RWPE1 (cell line): ENCODE measurements around the gene HNRNPM.

Experiments
- CTCF ChIA-PET: fragments of 350-600 bp; sonication (Branson Sonifier 250); formaldehyde crosslinking; extraction: SDS; loops from one replicate; lab custom pipeline; 2021; lab: Yijun Ruan, JAX
- POLR2A ChIA-PET: fragments of 400-600 bp; formaldehyde crosslinking; extraction: SDS; loops from one replicate; lab custom pipeline; 2020; ENCODE audit warnings: antibody characterized with exemption; ENCODE audit not compliant: low non-redundant PET; lab: Yijun Ruan, JAX
- DNase-seq: peaks from one replicate; pipeline ENCODE4 v3.0.0; 2012; ENCODE audit warnings: low spot score
- H3K27ac ChIP-seq: fragments of 450-650 bp; 2 replicates; pipeline ENCODE4 v1.5.1; 2017
- CTCF ChIP-seq: fragments of 450-650 bp; conservative IDR thresholded peaks from 2 replicates; pipeline ENCODE4 v1.5.1; 2017; ENCODE audit warnings: low read depth, mild to moderate bottlenecking

The HNRNPM gene

GRCh38 chr19:8504919-8505318 lies 60.1 kb downstream of the HNRNPM start:
- no peak for TF ChIP-seq CTCF
- H3K27ac ChIP-seq = no peak overlapping the region
- ChIA-PET POLR2A (no interaction called here), CTCF (interaction anchor here (0.6 to 1.7 kb wide), 3 partner anchors 76 to 806 kb away, joined by 3 to 8 read pairs (median 4); no protein-coding TSS in a partner anchor)
- no peak for DNase-seq

- ChIA-PET POLR2A (no interaction called here), CTCF (interaction anchor here (0.6 to 1.7 kb wide), 8 partner anchors 18 to 236 kb away, joined by 3 to 8 read pairs (median 4); no protein-coding TSS in a partner anchor)
- peak; percentile 84 for TF ChIP-seq CTCF
- DNase-seq = peak; percentile 68
- H3K27ac ChIP-seq = peak overlapping the region; percentile 45
Measured at GRCh38 chr19:8505680-8506401, 61.1 kb downstream of the HNRNPM start.

DNA sequence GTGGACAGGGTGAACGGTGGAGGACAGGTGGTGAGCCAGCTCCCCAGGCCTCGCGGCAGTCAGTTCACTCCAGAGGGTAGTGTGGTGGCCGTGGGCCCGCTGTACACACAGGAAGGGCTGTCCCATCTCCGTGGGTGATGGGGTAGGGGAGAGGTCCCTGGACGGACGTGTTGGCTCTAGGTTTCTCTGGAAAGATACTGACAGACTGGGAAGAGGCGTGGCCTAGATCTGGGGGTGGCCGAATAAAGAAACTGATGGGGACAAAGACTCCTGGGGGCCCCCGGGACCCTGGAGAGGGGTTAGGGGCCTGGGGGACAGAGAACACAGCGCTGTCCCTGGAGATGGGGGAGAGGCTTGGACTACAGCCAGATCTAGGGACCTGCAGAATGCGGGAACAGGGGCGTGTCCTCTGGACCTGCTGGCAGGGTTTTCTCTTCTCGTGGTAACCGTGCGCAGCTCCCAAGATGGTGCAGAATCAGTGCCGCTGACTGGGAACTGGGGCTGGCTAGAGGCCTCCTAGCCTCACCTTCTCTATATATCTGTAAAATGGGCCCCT lies 61.7 kb downstream of the HNRNPM start:
- CTCF ChIA-PET = interaction anchor here (0.6 to 1.7 kb wide), 6 partner anchors 19 to 237 kb away, joined by 3 to 8 read pairs (median 5); no protein-coding TSS in a partner anchor
- POLR2A ChIA-PET = no interaction called here
- no peak for DNase-seq
- H3K27ac ChIP-seq = peak overlapping the region; percentile 45
- TF ChIP-seq CTCF = peak; percentile 53

DNA sequence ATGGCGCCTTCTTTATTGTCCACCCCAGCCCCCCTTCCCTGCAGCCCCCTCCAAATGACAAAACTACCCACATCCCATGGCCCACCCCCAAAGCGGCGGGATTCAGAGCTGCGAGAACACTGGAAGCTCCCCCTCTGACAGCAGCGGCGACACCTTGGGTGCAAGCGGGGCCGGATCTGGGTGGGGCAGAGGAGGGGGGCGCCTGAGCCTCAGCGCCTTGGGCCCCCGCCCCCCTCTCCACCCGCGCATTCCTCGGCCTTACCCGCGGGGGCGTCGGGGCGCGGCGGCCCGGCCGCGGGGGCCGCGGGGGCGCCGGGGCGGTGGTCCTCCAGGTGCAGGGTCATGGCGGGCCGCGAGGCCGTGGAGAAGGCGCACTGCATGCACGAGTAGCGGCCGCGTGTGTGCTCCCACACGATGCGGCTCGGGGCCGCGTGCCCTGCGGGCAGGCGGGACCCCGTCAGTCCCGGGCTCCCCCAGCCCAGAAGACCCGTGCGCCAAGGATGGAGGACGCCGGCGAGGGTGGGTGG lies 65.9 kb downstream of the HNRNPM start:
- POLR2A ChIA-PET = interaction anchor here (0.6 kb wide), 1 partner anchor 13 kb away, joined by 7 read pairs; no protein-coding TSS in a partner anchor
- DNase-seq = no peak
- no peak for TF ChIP-seq CTCF

DNA sequence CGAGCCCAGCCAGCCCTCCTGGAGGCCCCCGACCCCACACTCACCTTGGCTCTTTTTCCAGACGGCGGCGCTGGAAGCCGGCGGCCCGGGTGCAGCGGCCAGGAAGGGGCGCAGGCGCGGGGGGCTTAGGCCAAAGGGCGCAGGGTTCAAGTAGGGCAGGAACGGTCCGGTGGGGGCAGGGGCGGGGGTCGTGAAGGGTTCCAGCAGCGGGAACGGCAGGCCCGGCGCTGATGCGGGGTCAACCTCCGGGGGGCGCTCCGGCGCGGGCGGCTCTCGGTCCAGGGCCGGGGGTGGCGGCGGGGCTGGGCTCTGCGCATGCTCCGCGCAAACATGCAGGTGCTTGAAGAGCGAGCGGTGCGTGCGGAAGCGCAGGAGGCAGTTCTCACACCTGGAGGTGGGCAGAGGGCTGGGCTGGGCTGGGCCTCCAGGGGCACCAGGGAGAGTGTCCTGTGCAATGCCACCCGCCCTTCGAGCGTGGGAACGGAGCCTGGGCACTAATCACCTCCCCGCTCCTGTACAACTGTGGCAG lies 66.9 kb downstream of the HNRNPM start:
- ChIA-PET POLR2A (no interaction called here), CTCF (interaction anchor here (0.6 kb wide), 1 partner anchor 49 kb away, joined by 3 read pairs; no protein-coding TSS in a partner anchor)
- H3K27ac ChIP-seq = peak overlapping the region; percentile 97
- TF ChIP-seq CTCF = no peak
- DNase-seq = no peak

More for the DNA sequence above, 65.9 kb downstream of the HNRNPM start:
- CTCF ChIA-PET = interaction anchor here (0.5 kb wide), 1 partner anchor 108 kb away, joined by 3 read pairs; no protein-coding TSS in a partner anchor
- no peak overlapping the region for H3K27ac ChIP-seq
